LNCaP clone FGC (cell line): ENCODE measurements around the gene FBN1.
A peak's percentile ranks its signal among the peaks of the same experiment; 100 is the strongest.

Experiments used
- DNase-seq: peaks from one replicate; pipeline ENCODE4 v3.0.0-alpha.2; 2011; ENCODE audit warnings: low read depth
- H3K4me3 ChIP-seq: 2 replicates; pipeline ENCODE4 v1.5.1; 2011; ENCODE audit warnings: mild to moderate bottlenecking, low read depth, low read length, control low read depth
- CTCF ChIP-seq: IDR thresholded peaks from 2 replicates; pipeline ENCODE4 v1.5.1; 2012; ENCODE audit warnings: mild to moderate bottlenecking; ENCODE audit not compliant: control insufficient read depth, insufficient read depth; ENCODE audit errors: extremely low read depth

FBN1 gene

GRCh38 chr15:48601095-48601494, 44.4 kb downstream of the FBN1 start:
- no peak overlapping the region for H3K4me3 ChIP-seq
- DNase-seq, result no peak
- TF ChIP-seq CTCF, result no peak

- no peak for TF ChIP-seq CTCF
- no peak overlapping the region for H3K4me3 ChIP-seq
- no peak for DNase-seq
Observed at GRCh38 chr15:48596841-48597240, 48.7 kb downstream of the FBN1 start.

- no peak overlapping the region for H3K4me3 ChIP-seq
- peak; percentile 2 for DNase-seq
- no peak for TF ChIP-seq CTCF
Observed at GRCh38 chr15:48596415-48596814, 49.1 kb downstream of the FBN1 start.

DNA sequence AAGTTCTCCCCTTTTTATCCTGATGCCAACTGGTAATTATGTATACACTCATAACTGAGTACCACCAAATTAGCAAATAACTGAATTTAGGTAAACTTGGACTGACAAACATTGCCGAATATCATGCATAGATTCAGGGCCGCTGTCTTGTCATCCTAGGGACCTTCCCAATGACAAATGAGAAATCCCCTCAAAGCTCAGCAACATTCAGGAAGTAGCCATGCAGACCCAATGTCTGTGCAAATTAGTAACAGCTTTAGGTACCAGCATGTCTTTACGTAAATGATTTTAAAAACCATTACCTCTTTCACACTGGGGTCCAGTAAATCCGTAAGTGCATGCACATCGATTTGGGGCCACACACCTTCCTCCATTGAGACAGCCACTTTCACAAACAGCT, 49.5 kb downstream of the FBN1 start:
- H3K4me3 ChIP-seq, result no peak overlapping the region
- no peak for DNase-seq
- no peak for TF ChIP-seq CTCF

- DNase-seq, result no peak
- no peak for TF ChIP-seq CTCF
- no peak overlapping the region for H3K4me3 ChIP-seq
Observed at GRCh38 chr15:48592933-48593332, 52.6 kb downstream of the FBN1 start.

GRCh38 chr15:48592221-48592731, 53.2 kb downstream of the FBN1 start:
- no peak for DNase-seq
- no peak overlapping the region for H3K4me3 ChIP-seq
- no peak for TF ChIP-seq CTCF

GRCh38 chr15:48590723-48591122, 54.8 kb downstream of the FBN1 start:
- no peak overlapping the region for H3K4me3 ChIP-seq
- DNase-seq, result no peak
- no peak for TF ChIP-seq CTCF
